ENCODE results near the gene FLT4. TPM values are rescaled to one million over a fixed set of nuclear protein-coding genes. Genes with fewer than 3 reads are reported as not detected.
A peak's percentile ranks its signal among the peaks of the same experiment; 100 is the strongest.
"Not testable (repeated sequence)": the region's sequence is repeated elsewhere in the genome, so short reads cannot be mapped to it uniquely, and the experiment has no call there.

FLT4 gene
- total RNA-seq, 1 donor from 2014 or later = 0.86 TPM

GRCh38 chr5:180665682-180666404 is 16.4 kb upstream of the FLT4 start:
- intact Hi-C loops (cut with micrococcal nuclease) = no loop called here
- H3K27me3 Mint-ChIP-seq (ENCODE audit: insufficient read depth) = peaks cover 15% of the 10 kb centered on the region
- no peak overlapping the region for H3K27ac Mint-ChIP-seq

GRCh38 chr5:180658774-180659564 is 9.6 kb upstream of the FLT4 start:
- intact Hi-C loops (cut with micrococcal nuclease) = no loop called here
- no peak overlapping the region for H3K27ac Mint-ChIP-seq
- H3K27me3 Mint-ChIP-seq (ENCODE audit: insufficient read depth) = peaks cover 25% of the 10 kb centered on the region

More at GRCh38 chr5:180665682-180666404, 16.4 kb upstream of the FLT4 start:
- H3K4me1 Mint-ChIP-seq (ENCODE audit: low read depth) = peaks cover 9% of the 10 kb centered on the region
- H3K36me3 Mint-ChIP-seq (ENCODE audit: low read depth) = no peaks in the 10 kb centered on the region
- H3K9me3 Mint-ChIP-seq = no peaks in the 10 kb centered on the region
- H3K4me3 Mint-ChIP-seq = no peak overlapping the region
- no peak for DNase-seq (ENCODE audit: low spot score)

GRCh38 chr5:180655243-180655642 is 5.8 kb upstream of the FLT4 start:
- H3K9me3 Mint-ChIP-seq; H3K36me3 Mint-ChIP-seq (ENCODE audit: low read depth); DNase-seq (ENCODE audit: low spot score); intact Hi-C loops (cut with micrococcal nuclease); H3K4me1 Mint-ChIP-seq (ENCODE audit: low read depth); H3K27ac Mint-ChIP-seq; H3K4me3 Mint-ChIP-seq: not testable (repeated sequence)
- H3K27me3 Mint-ChIP-seq (ENCODE audit: insufficient read depth) = peaks cover 32% of the 10 kb centered on the region

More at GRCh38 chr5:180658774-180659564, 9.6 kb upstream of the FLT4 start:
- DNase-seq (ENCODE audit: low spot score) = no peak
- H3K4me1 Mint-ChIP-seq (ENCODE audit: low read depth) = no peaks in the 10 kb centered on the region
- no peaks in the 10 kb centered on the region for H3K9me3 Mint-ChIP-seq
- no peak overlapping the region for H3K4me3 Mint-ChIP-seq
- H3K36me3 Mint-ChIP-seq (ENCODE audit: low read depth) = no peaks in the 10 kb centered on the region

GRCh38 chr5:180652771-180653170 is 3.4 kb upstream of the FLT4 start:
- Mint-ChIP-seq H3K27me3 (ENCODE audit: insufficient read depth) (peaks cover 34% of the 10 kb centered on the region), H3K9me3 (no peaks in the 10 kb centered on the region), H3K4me3 (no peak overlapping the region), H3K36me3 (ENCODE audit: low read depth) (no peaks in the 10 kb centered on the region), H3K27ac (no peak overlapping the region), H3K4me1 (ENCODE audit: low read depth) (peaks cover 10% of the 10 kb centered on the region)
- intact Hi-C loops (cut with micrococcal nuclease) = no loop called here
- no peak for DNase-seq (ENCODE audit: low spot score)

GRCh38 chr5:180652346-180652745 is 2.9 kb upstream of the FLT4 start:
- Mint-ChIP-seq H3K27me3 (ENCODE audit: insufficient read depth) (peaks cover 38% of the 10 kb centered on the region), H3K4me1 (ENCODE audit: low read depth) (peaks cover 10% of the 10 kb centered on the region), H3K27ac (no peak overlapping the region), H3K9me3 (no peaks in the 10 kb centered on the region), H3K4me3 (no peak overlapping the region), H3K36me3 (ENCODE audit: low read depth) (no peaks in the 10 kb centered on the region)
- intact Hi-C loops (cut with micrococcal nuclease) = no loop called here
- no peak for DNase-seq (ENCODE audit: low spot score)

- Mint-ChIP-seq H3K4me3 (peak overlapping the region; percentile 77), H3K27ac (no peak overlapping the region), H3K4me1 (ENCODE audit: low read depth) (peaks cover 10% of the 10 kb centered on the region), H3K27me3 (ENCODE audit: insufficient read depth) (peaks cover 38% of the 10 kb centered on the region), H3K9me3 (no peaks in the 10 kb centered on the region), H3K36me3 (ENCODE audit: low read depth) (no peaks in the 10 kb centered on the region)
- intact Hi-C loops (cut with micrococcal nuclease) = loop anchor here (1.0 kb wide), 1 partner anchor 9 kb away; no protein-coding TSS in a partner anchor
- no peak for DNase-seq (ENCODE audit: low spot score)
Observed at GRCh38 chr5:180648658-180649296, 623 bp downstream of the FLT4 start.

GRCh38 chr5:180647941-180648500 is 1.4 kb downstream of the FLT4 start:
- intact Hi-C loops (cut with micrococcal nuclease) = no loop called here
- no peak for DNase-seq (ENCODE audit: low spot score)
- H3K27ac Mint-ChIP-seq = no peak overlapping the region

GRCh38 chr5:180647465-180647864 is 1.9 kb downstream of the FLT4 start:
- intact Hi-C loops (cut with micrococcal nuclease) = no loop called here
- Mint-ChIP-seq H3K36me3 (ENCODE audit: low read depth) (no peaks in the 10 kb centered on the region), H3K27ac (no peak overlapping the region), H3K9me3 (no peaks in the 10 kb centered on the region), H3K4me3 (no peak overlapping the region), H3K4me1 (ENCODE audit: low read depth) (peaks cover 10% of the 10 kb centered on the region), H3K27me3 (ENCODE audit: insufficient read depth) (peaks cover 33% of the 10 kb centered on the region)
- DNase-seq (ENCODE audit: low spot score) = no peak

More at GRCh38 chr5:180647941-180648500, 1.4 kb downstream of the FLT4 start:
- Mint-ChIP-seq H3K9me3 (no peaks in the 10 kb centered on the region), H3K27me3 (ENCODE audit: insufficient read depth) (peaks cover 38% of the 10 kb centered on the region), H3K4me1 (ENCODE audit: low read depth) (peaks cover 10% of the 10 kb centered on the region), H3K4me3 (peak overlapping the region; percentile 77), H3K36me3 (ENCODE audit: low read depth) (no peaks in the 10 kb centered on the region)

- Mint-ChIP-seq H3K36me3 (ENCODE audit: low read depth) (no peaks in the 10 kb centered on the region), H3K4me1 (ENCODE audit: low read depth) (peaks cover 10% of the 10 kb centered on the region), H3K27ac (no peak overlapping the region), H3K27me3 (ENCODE audit: insufficient read depth) (peaks cover 32% of the 10 kb centered on the region), H3K9me3 (no peaks in the 10 kb centered on the region), H3K4me3 (peak overlapping the region; percentile 11)
- DNase-seq (ENCODE audit: low spot score) = no peak
- intact Hi-C loops (cut with micrococcal nuclease) = no loop called here
Observed at GRCh38 chr5:180646963-180647305, 2.5 kb downstream of the FLT4 start.

- intact Hi-C loops (cut with micrococcal nuclease) = no loop called here
- peaks cover 28% of the 10 kb centered on the region for H3K27me3 Mint-ChIP-seq (ENCODE audit: insufficient read depth)
- no peak overlapping the region for H3K27ac Mint-ChIP-seq
- no peak for DNase-seq (ENCODE audit: low spot score)
- no peaks in the 10 kb centered on the region for H3K36me3 Mint-ChIP-seq (ENCODE audit: low read depth)
- H3K4me1 Mint-ChIP-seq (ENCODE audit: low read depth) = peaks cover 10% of the 10 kb centered on the region
- H3K4me3 Mint-ChIP-seq = no peak overlapping the region
- no peaks in the 10 kb centered on the region for H3K9me3 Mint-ChIP-seq
Observed at GRCh38 chr5:180646289-180646962, 3.0 kb downstream of the FLT4 start.

- Mint-ChIP-seq H3K4me3 (no peak overlapping the region), H3K9me3 (no peaks in the 10 kb centered on the region), H3K27me3 (ENCODE audit: insufficient read depth) (peaks cover 21% of the 10 kb centered on the region), H3K36me3 (ENCODE audit: low read depth) (no peaks in the 10 kb centered on the region), H3K4me1 (ENCODE audit: low read depth) (peaks cover 8% of the 10 kb centered on the region), H3K27ac (no peak overlapping the region)
- intact Hi-C loops (cut with micrococcal nuclease) = no loop called here
- no peak for DNase-seq (ENCODE audit: low spot score)
Observed at GRCh38 chr5:180645274-180646204, 3.9 kb downstream of the FLT4 start.

All from activated T-helper 1 cell treated with anti-CD3 and anti-CD28 coated beads, Interleukin-12 subunit alpha, Interleukin-12 subunit beta, Interleukin-2, Interleukin-4 antibody, amounts not matched to agents 30 ng/mL and 10 ng/mL and 1 ng/mL, durations not matched to agents 14 hours and 24 hours and 36 hours (primary cell).